ENCODE data around the gene ADAT1.

Gene ADAT1

DNA sequence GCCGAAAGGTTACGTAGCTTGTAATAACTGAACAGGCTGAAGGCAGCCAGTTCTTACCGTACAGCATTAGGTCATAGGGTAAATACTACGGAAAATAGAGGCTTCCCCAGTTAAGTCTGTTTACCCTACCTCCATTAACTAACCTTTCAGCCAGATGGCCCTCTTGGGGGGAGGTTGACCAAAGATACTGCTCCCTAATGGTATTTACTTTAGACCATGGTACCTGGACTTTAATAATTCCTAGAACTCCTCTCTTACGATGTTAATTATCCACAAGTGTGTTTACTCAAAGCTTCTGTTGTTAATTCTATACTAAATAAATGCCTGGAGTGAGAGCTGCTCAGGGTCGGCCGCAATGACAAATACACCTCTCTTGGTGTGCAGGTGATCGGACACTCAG is 9.8 kb upstream of the ADAT1 start:
- no peak for DNase-seq (ENCODE audit: low spot score)
- in situ Hi-C loops (cut with MboI; ENCODE audit: low sequenced_read_pairs, unreplicated experiment): no loop called here
- TF ChIP-seq, protein P1, sequence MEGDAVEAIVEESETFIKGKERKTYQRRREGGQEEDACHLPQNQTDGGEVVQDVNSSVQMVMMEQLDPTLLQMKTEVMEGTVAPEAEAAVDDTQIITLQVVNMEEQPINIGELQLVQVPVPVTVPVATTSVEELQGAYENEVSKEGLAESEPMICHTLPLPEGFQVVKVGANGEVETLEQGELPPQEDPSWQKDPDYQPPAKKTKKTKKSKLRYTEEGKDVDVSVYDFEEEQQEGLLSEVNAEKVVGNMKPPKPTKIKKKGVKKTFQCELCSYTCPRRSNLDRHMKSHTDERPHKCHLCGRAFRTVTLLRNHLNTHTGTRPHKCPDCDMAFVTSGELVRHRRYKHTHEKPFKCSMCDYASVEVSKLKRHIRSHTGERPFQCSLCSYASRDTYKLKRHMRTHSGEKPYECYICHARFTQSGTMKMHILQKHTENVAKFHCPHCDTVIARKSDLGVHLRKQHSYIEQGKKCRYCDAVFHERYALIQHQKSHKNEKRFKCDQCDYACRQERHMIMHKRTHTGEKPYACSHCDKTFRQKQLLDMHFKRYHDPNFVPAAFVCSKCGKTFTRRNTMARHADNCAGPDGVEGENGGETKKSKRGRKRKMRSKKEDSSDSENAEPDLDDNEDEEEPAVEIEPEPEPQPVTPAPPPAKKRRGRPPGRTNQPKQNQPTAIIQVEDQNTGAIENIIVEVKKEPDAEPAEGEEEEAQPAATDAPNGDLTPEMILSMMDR (IDR thresholded peaks at IDR 0.05; ENCODE audit: borderline replicate concordance, control extremely low read depth, extremely low read depth, insufficient read depth, missing control alignments): no peak

DNA sequence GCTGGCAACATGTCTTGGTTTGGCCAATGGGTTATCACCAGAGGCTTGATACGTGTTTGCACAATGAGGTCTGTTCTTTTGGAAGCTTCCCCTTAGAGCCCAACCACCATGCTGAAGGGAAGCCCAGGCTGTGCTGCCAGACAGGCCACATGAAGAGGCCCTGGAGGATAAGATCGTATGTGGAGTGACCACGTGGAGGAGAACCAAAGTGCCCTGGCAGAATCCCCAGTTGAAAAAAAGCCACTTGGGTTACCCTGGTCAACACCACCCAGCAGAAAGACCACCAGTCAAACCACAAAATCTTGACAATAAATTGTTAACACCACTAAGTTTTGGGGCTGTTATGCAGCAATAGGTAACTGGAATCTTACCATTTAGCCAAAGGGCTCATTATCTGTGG is 7.0 kb upstream of the ADAT1 start:
- TF ChIP-seq, protein P1 (IDR thresholded peaks at IDR 0.05; ENCODE audit: borderline replicate concordance, control extremely low read depth, extremely low read depth, insufficient read depth, missing control alignments): no peak
- in situ Hi-C loops (cut with MboI; ENCODE audit: low sequenced_read_pairs, unreplicated experiment): no loop called here
- no peak for DNase-seq (ENCODE audit: low spot score)

DNA sequence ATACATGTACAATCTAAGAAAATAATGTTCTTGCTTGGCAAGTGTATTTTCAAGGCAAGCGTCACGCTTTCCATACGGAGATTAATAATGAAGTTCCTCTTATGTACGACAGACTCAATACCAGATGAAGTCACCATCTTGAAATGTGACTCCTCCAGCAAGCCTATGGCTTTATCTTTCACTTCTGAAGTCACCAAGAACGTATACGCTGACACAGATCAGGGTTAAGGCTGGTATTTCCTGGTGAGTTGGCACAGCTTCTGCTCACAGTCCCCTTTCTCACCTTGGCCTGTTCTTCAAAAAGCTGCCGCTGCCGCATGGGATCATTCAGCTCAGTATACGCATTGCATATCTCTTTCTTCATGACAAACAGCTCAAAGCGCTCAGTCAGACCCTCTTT is 6.1 kb upstream of the ADAT1 start:
- DNase-seq (ENCODE audit: low spot score): no peak
- in situ Hi-C loops (cut with MboI; ENCODE audit: low sequenced_read_pairs, unreplicated experiment): no loop called here
- TF ChIP-seq, protein P1 (IDR thresholded peaks at IDR 0.05; ENCODE audit: borderline replicate concordance, control extremely low read depth, extremely low read depth, insufficient read depth, missing control alignments): no peak

DNA sequence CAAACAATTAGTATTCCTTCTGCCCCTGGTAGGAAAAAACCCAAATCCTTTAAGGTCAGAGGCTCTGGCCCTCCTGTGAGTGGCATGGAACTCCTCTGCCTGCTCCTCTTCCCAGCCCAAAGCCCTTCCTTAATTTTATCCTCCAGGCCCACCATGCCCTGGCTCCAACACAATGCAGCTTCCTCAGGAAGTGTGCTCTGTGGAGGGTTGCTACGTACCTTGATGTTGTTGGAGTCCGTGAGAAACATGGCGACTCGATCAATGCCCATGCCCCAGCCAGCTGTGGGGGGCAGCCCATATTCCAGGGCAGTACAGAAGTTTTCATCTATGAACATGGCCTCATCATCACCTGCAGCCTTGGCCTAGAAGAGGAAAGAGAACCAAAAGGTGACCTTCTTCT is 5.3 kb upstream of the ADAT1 start:
- DNase-seq (ENCODE audit: low spot score): no peak
- TF ChIP-seq, protein P1 (IDR thresholded peaks at IDR 0.05; ENCODE audit: borderline replicate concordance, control extremely low read depth, extremely low read depth, insufficient read depth, missing control alignments): no peak
- in situ Hi-C loops (cut with MboI; ENCODE audit: low sequenced_read_pairs, unreplicated experiment): no loop called here

DNA sequence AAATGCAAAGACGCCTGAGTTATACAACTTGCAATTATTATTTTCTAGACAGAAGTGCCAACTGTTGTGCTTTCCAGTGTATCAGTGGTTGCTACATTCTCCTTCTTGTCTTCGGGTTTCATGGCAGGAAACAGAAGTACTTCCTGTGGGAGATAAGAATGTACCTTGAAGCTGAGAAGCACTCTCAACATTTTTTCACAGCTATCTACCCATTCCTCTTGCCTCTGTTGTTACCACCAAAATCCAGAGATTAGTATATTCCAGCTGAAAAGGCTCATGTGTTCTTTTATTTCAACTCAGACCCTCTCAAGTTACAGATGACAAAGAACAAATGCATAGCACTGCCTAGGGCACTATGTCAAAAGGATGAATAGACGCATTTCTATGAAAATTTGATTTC is 4.8 kb upstream of the ADAT1 start:
- DNase-seq (ENCODE audit: low spot score): no peak

DNA sequence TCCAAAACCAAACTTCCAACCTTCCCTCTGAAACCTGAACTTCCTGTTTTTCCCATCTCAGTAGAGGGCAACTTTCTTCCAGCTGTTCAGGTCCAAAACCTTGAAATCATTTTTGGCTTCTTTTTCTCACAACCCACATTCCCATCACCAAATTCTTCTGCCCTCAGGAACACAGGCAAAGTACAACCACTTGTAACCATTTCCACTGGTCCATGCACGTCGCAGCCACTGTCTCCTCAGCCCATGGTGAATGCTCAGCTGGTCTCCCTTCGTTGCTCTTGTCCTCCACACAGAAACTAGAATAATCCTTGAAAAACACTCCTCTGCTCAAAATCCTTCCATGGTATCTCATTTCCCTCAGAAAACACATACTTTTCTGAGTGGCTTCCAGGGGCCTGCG is 3.7 kb upstream of the ADAT1 start:
- in situ Hi-C loops (cut with MboI; ENCODE audit: low sequenced_read_pairs, unreplicated experiment): no loop called here
- no peak for DNase-seq (ENCODE audit: low spot score)
- TF ChIP-seq, protein P1 (IDR thresholded peaks at IDR 0.05; ENCODE audit: borderline replicate concordance, control extremely low read depth, extremely low read depth, insufficient read depth, missing control alignments): no peak

More for the DNA sequence above, 4.8 kb upstream of the ADAT1 start:
- TF ChIP-seq, protein P1 (IDR thresholded peaks at IDR 0.05; ENCODE audit: borderline replicate concordance, control extremely low read depth, extremely low read depth, insufficient read depth, missing control alignments): no peak
- in situ Hi-C loops (cut with MboI; ENCODE audit: low sequenced_read_pairs, unreplicated experiment): no loop called here

DNA sequence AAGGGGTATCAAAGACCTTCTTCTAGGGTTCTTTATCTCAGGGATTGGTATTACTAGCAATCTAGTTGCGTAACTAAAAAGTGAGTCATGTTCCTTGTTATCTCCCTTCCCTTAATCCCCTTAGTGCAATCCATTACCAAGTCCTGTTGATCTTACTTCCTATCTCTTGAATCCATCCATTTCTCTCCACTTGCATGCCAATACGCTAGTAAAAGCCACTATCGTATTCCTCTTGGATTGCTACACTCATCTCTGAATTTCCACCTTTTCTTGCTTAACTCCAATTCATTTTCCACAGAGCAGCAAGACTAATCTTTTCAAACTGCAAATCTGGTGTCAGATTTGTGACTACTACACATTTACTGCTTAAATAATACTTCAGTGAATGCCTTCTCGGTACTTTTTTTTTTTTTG is 1.8 kb upstream of the ADAT1 start:
- TF ChIP-seq, protein P1 (IDR thresholded peaks at IDR 0.05; ENCODE audit: borderline replicate concordance, control extremely low read depth, extremely low read depth, insufficient read depth, missing control alignments): no peak
- in situ Hi-C loops (cut with MboI; ENCODE audit: low sequenced_read_pairs, unreplicated experiment): no loop called here
- DNase-seq (ENCODE audit: low spot score): no peak
